ENCODE results near the gene HK1. TPM values are rescaled to one million over a fixed set of nuclear protein-coding genes. Genes with fewer than 3 reads are reported as not detected.

Gene HK1
- total and polyA plus RNA-seq, 4 donors = 1.8 to 166 (median 7.4) TPM

- no peak for TF ChIP-seq FOXA2 (IDR thresholded peaks at IDR 0.05)
- no peak for TF ChIP-seq CTCF (IDR thresholded peaks at IDR 0.05; ENCODE audit: low read depth, low read length, missing input control)
- TF ChIP-seq EGR1 (IDR thresholded peaks at IDR 0.05; ENCODE audit: low read depth in 2 of 2) = no peak
- TF ChIP-seq SP1 (IDR thresholded peaks at IDR 0.05) = no peak
- Histone ChIP-seq H3K9ac (ENCODE audit: low read depth in 1 of 2, low read length in 2 of 2) (no peak overlapping the region), H3K9me3 (ENCODE audit: control insufficient read depth in 4 of 4, low read length in 3 of 4) (no peaks in the 10 kb centered on the region), H3K4me1 (ENCODE audit: control insufficient read depth in 4 of 4, insufficient read depth in 4 of 4, low read length in 3 of 4) (peaks cover 0 to 2% (median 0%) of the 10 kb centered on the region in 4 donors), H3K36me3 (ENCODE audit: control insufficient read depth in 4 of 4, insufficient read depth in 3 of 4, low read depth in 1 of 4, low read length in 3 of 4) (no peaks in the 10 kb centered on the region), H3K27me3 (ENCODE audit: control insufficient read depth in 4 of 4, insufficient read depth in 4 of 4, low read length in 3 of 4) (no peaks in the 10 kb centered on the region), H3K4me3 (ENCODE audit: low read depth in 1 of 3, low read length in 3 of 3) (no peak overlapping the region), H3K27ac (ENCODE audit: low read depth in 1 of 2, low read length in 2 of 2) (no peak overlapping the region)
- DNase-seq (ENCODE audit: low spot score) = no peak
- WGBS = 91% methylated on average over 4 of the region's 4 CpGs
Observed at GRCh38 chr10:69343905-69344304, 65.6 kb downstream of the HK1 start.

DNA sequence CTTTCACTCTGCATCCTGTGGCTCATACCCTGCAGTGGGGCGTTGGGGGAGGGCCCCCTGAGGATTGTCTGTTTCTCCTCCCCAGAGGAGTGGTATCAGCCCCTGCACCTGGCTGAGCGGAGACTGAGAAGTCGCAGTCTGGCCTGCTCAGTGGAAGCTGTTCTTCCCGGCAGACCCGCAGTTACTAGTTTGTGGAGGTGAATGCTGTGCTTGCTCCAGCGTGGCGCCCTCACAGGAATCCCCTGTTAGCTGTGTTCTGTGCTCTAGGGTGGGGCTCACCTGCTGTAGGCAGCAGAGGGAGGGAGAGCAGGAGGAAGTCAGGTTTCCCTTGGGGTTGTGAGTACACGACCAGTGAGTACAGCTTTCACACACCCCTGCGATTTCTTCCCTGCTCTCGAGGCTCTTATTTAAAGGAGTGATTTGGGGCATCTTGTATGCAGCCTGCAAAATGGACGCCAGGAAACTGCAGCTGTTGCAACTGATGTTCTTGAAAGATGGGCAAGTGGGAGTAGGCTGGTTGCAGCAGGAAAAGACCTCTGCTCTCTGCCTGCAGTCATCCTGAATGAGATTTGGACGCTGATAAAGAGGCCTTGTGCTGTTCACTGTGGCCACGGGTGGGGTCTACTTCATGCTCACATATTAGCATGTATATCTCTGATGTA is 66.4 kb downstream of the HK1 start:
- TF ChIP-seq HNF4A (conservative IDR thresholded peaks at IDR 0.05) = no peak
- TF ChIP-seq ZBTB33 (IDR thresholded peaks at IDR 0.05) = no peak
- TF ChIP-seq ATF3 (IDR thresholded peaks at IDR 0.05) = no peak
- TF ChIP-seq, protein P1, sequence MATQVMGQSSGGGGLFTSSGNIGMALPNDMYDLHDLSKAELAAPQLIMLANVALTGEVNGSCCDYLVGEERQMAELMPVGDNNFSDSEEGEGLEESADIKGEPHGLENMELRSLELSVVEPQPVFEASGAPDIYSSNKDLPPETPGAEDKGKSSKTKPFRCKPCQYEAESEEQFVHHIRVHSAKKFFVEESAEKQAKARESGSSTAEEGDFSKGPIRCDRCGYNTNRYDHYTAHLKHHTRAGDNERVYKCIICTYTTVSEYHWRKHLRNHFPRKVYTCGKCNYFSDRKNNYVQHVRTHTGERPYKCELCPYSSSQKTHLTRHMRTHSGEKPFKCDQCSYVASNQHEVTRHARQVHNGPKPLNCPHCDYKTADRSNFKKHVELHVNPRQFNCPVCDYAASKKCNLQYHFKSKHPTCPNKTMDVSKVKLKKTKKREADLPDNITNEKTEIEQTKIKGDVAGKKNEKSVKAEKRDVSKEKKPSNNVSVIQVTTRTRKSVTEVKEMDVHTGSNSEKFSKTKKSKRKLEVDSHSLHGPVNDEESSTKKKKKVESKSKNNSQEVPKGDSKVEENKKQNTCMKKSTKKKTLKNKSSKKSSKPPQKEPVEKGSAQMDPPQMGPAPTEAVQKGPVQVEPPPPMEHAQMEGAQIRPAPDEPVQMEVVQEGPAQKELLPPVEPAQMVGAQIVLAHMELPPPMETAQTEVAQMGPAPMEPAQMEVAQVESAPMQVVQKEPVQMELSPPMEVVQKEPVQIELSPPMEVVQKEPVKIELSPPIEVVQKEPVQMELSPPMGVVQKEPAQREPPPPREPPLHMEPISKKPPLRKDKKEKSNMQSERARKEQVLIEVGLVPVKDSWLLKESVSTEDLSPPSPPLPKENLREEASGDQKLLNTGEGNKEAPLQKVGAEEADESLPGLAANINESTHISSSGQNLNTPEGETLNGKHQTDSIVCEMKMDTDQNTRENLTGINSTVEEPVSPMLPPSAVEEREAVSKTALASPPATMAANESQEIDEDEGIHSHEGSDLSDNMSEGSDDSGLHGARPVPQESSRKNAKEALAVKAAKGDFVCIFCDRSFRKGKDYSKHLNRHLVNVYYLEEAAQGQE (IDR thresholded peaks at IDR 0.05) = no peak
- no peak for TF ChIP-seq CTCF (IDR thresholded peaks at IDR 0.05; ENCODE audit: low read depth, low read length, missing input control)
- TF ChIP-seq RXRA (IDR thresholded peaks at IDR 0.05) = no peak
- no peak for TF ChIP-seq YY1 (IDR thresholded peaks at IDR 0.05)
- TF ChIP-seq FOXA2 (IDR thresholded peaks at IDR 0.05) = no peak
- TF ChIP-seq RAD21 (IDR thresholded peaks at IDR 0.05) = no peak
- no peak for TF ChIP-seq GABPA (IDR thresholded peaks at IDR 0.05 in 1 of 2, conservative IDR thresholded peaks at IDR 0.05 in 1 of 2)
- no peak for TF ChIP-seq TAF1 (conservative IDR thresholded peaks at IDR 0.05)
- no peak for TF ChIP-seq JUND (IDR thresholded peaks at IDR 0.05)
- TF ChIP-seq EGR1 (IDR thresholded peaks at IDR 0.05; ENCODE audit: low read depth in 2 of 2) = no peak
- TF ChIP-seq HNF4G (IDR thresholded peaks at IDR 0.05) = no peak
- no peak for TF ChIP-seq SP1 (IDR thresholded peaks at IDR 0.05)
- 59% methylated on average over 13 of the region's 13 CpGs for WGBS
- no peak for DNase-seq (ENCODE audit: low spot score)
- no peaks in the 10 kb centered on the region for H3K36me3 ChIP-seq (ENCODE audit: control insufficient read depth in 4 of 4, insufficient read depth in 3 of 4, low read depth in 1 of 4, low read length in 3 of 4)
- H3K27ac ChIP-seq (ENCODE audit: low read depth in 1 of 2, low read length in 2 of 2) = no peak overlapping the region
- no peaks in the 10 kb centered on the region for H3K9me3 ChIP-seq (ENCODE audit: control insufficient read depth in 4 of 4, low read length in 3 of 4)
- H3K4me1 ChIP-seq (ENCODE audit: control insufficient read depth in 4 of 4, insufficient read depth in 4 of 4, low read length in 3 of 4) = no peaks in the 10 kb centered on the region
- no peaks in the 10 kb centered on the region for H3K27me3 ChIP-seq (ENCODE audit: control insufficient read depth in 4 of 4, insufficient read depth in 4 of 4, low read length in 3 of 4)
- H3K9ac ChIP-seq (ENCODE audit: low read depth in 1 of 2, low read length in 2 of 2) = no peak overlapping the region
- H3K4me3 ChIP-seq (ENCODE audit: low read depth in 1 of 3, low read length in 3 of 3) = no peak overlapping the region

All from liver (tissue), 9 donors.